Kidney glomerular epithelial cell (primary cell): ENCODE results near the gene BCAN.
A peak's percentile ranks its signal among the peaks of the same experiment; 100 is the strongest.

Source experiments
- DNase-seq: peaks from one replicate; lab custom pipeline; 2025; lab: John Stamatoyannopoulos, UW

BCAN gene

GRCh38 chr1:156662800-156663055 is 20.8 kb downstream of the BCAN start:
- no peak for DNase-seq

- no peak for DNase-seq
Measured at GRCh38 chr1:156663178-156663577, 21.3 kb downstream of the BCAN start.

- DNase-seq, result no peak
Measured at GRCh38 chr1:156664046-156664766, 22.3 kb downstream of the BCAN start.

GRCh38 chr1:156664767-156665411 is 23.0 kb downstream of the BCAN start:
- no peak for DNase-seq

- DNase-seq, result no peak
Measured at GRCh38 chr1:156665539-156665938, 23.6 kb downstream of the BCAN start.

- no peak for DNase-seq
Measured at GRCh38 chr1:156666862-156667609, 25.1 kb downstream of the BCAN start.

GRCh38 chr1:156667610-156667967 is 25.7 kb downstream of the BCAN start:
- DNase-seq, result no peak

- no peak for DNase-seq
Measured at GRCh38 chr1:156667968-156668709, 26.2 kb downstream of the BCAN start.

GRCh38 chr1:156668801-156669637 is 27.1 kb downstream of the BCAN start:
- no peak for DNase-seq

- no peak for DNase-seq
Measured at GRCh38 chr1:156669794-156670193, 27.9 kb downstream of the BCAN start.

- DNase-seq, result no peak
Measured at GRCh38 chr1:156670359-156670758, 28.4 kb downstream of the BCAN start.

GRCh38 chr1:156670791-156671190 is 28.9 kb downstream of the BCAN start:
- DNase-seq, result no peak

GRCh38 chr1:156671804-156672203 is 29.9 kb downstream of the BCAN start:
- DNase-seq, result no peak

- no peak for DNase-seq
Measured at GRCh38 chr1:156673387-156674121, 31.6 kb downstream of the BCAN start.

- DNase-seq, result no peak
Measured at GRCh38 chr1:156675210-156676113, 33.5 kb downstream of the BCAN start.

GRCh38 chr1:156676114-156676819 is 34.4 kb downstream of the BCAN start:
- DNase-seq, result no peak

- DNase-seq, result peak; percentile 13
Measured at GRCh38 chr1:156676820-156677615, 35.1 kb downstream of the BCAN start, which contains the start of gene NES. TSS of gene NES (minus strand) at chr1:156677407. CDS start at chr1:156677264, 143 bp downstream.
